GM12878 (cell line): ENCODE measurements around the gene TLR5. TPM values are rescaled to one million over a fixed set of nuclear protein-coding genes. Genes with fewer than 3 reads are reported as not detected.

Source experiments
- ATAC-seq: fragments of 200-7000 bp; cut with Tn5 transposase; 3 replicates; pipeline ENCODE4 v1.9.1; 2020; ENCODE audit warnings: mild to moderate bottlenecking, moderate library complexity
- BruUV-seq: library from RNA; stranded (reverse); fragments of 400-500 nt; replicated peaks from 2 replicates; lab custom pipeline; 2021; lab: Mats Ljungman, UMichigan
- CTCF ChIA-PET: fragments of 300-600 bp; sonication (Branson Sonifier 250); formaldehyde crosslinking; extraction: SDS; loops from one replicate; lab custom pipeline; 2021; ENCODE audit warnings: inconsistent platforms; lab: Yijun Ruan, JAX
- POLR2A ChIA-PET: fragments of 350-600 bp; formaldehyde crosslinking; extraction: SDS; loops from one replicate; lab custom pipeline; 2021; ENCODE audit warnings: inconsistent platforms; lab: Charles Lee
- RAD21 ChIA-PET: fragments of 300-600 bp; sonication (Branson Sonifier 250); formaldehyde crosslinking; loops from one replicate; lab custom pipeline; 2023; ENCODE audit warnings: antibody characterized with exemption; ENCODE audit not compliant: unreplicated experiment; lab: Charles Lee
- SMC1A ChIA-PET: fragments of 300-600 bp; sonication (Branson Sonifier 250); formaldehyde crosslinking; loops from one replicate; lab custom pipeline; 2023; ENCODE audit not compliant: unreplicated experiment, uncharacterized antibody; lab: Charles Lee
- DNase-seq: peaks from one replicate; pipeline ENCODE4 v3.0.0-alpha.2; 2011; ENCODE audit warnings: low read depth, low spot score
- FAIRE-seq: peaks from 3 replicates; lab custom pipeline; 2011; peaks lifted over from hg19 to GRCh38; lab: Jason Lieb, UNC
- H2AFZ ChIP-seq: 2 replicates; pipeline ENCODE4 v1.6.0; 2011; ENCODE audit warnings: low read depth, low read length, control low read depth; ENCODE audit not compliant: control insufficient read depth
- H3K27ac ChIP-seq: 2 replicates; pipeline ENCODE4 v1.5.1; 2011; ENCODE audit warnings: control low read depth; ENCODE audit not compliant: control insufficient read depth, insufficient read depth
- H3K27me3 ChIP-seq, 2 experiments: replicated peaks in 1 of 2; 2 replicates each; pipeline versions ENCODE4 v1.6.0 to v1.6.1; 2011; ENCODE audit warnings: low read length in 1 of 2; ENCODE audit not compliant: control insufficient read depth in 2 of 2, insufficient read depth in 2 of 2
- H3K36me3 ChIP-seq, 2 experiments: 2 replicates each; pipeline ENCODE4 v1.5.1; 2011; ENCODE audit warnings: low read length in 1 of 2; ENCODE audit not compliant: control insufficient read depth in 2 of 2, insufficient read depth in 2 of 2
- H3K4me1 ChIP-seq: 2 replicates; pipeline ENCODE4 v1.6.1; 2011; ENCODE audit warnings: mild to moderate bottlenecking, low read length, moderate library complexity, mixed read lengths; ENCODE audit not compliant: control insufficient read depth, insufficient read depth
- H3K4me2 ChIP-seq: 2 replicates; pipeline ENCODE4 v1.6.0; 2011; ENCODE audit warnings: control low read depth; ENCODE audit not compliant: control insufficient read depth, insufficient read depth
- H3K4me3 ChIP-seq: fragments of 200-600 bp; sonication (generic); 2 replicates; pipeline ENCODE4 v1.5.1; 2016
- H3K79me2 ChIP-seq: 2 replicates; pipeline ENCODE4 v1.6.0; 2011; ENCODE audit warnings: low read length; ENCODE audit not compliant: control insufficient read depth, insufficient read depth
- H3K9ac ChIP-seq: 2 replicates; pipeline ENCODE4 v1.8.0; 2011; ENCODE audit warnings: low read length, control low read depth, mixed read lengths; ENCODE audit not compliant: control insufficient read depth, insufficient read depth
- H3K9me3 ChIP-seq: replicated peaks from 3 replicates; pipeline ENCODE4 v1.5.1; 2011; ENCODE audit warnings: mild to moderate bottlenecking, low read length; ENCODE audit not compliant: control insufficient read depth, insufficient read depth
- H4K20me1 ChIP-seq: 2 replicates; pipeline ENCODE4 v1.6.0; 2011; ENCODE audit not compliant: control insufficient read depth, insufficient read depth
- CREB1 ChIP-seq: IDR thresholded peaks from 2 replicates; pipeline ENCODE4 v1.6.1; 2012; ENCODE audit warnings: low read depth, mild to moderate bottlenecking, inconsistent platforms
- EED ChIP-seq: sonication (generic); IDR thresholded peaks from 2 replicates; pipeline ENCODE4 v1.6.1; 2016; ENCODE audit warnings: antibody characterized with exemption, low read depth
- GATAD2B ChIP-seq: fragments of 450-650 bp; conservative IDR thresholded peaks from 2 replicates; pipeline ENCODE4 v1.6.1; 2017; ENCODE audit warnings: low read depth, mild to moderate bottlenecking, moderate library complexity
- JUND ChIP-seq: IDR thresholded peaks from 2 replicates; pipeline ENCODE4 v1.6.1; 2012; ENCODE audit warnings: low read depth, mild to moderate bottlenecking, low read length, improper control_type of control experiment, moderate library complexity
- KLF5 ChIP-seq: fragments of 450-650 bp; IDR thresholded peaks from 2 replicates; pipeline ENCODE4 v1.6.1; 2014; ENCODE audit warnings: mild to moderate bottlenecking; ENCODE audit not compliant: partially characterized antibody
- NR2C1 ChIP-seq: fragments of 450-650 bp; IDR thresholded peaks from 2 replicates; pipeline ENCODE4 v1.6.1; 2017; ENCODE audit warnings: antibody characterized with exemption, mild to moderate bottlenecking, moderate library complexity
- NR2C2 ChIP-seq: IDR thresholded peaks from 2 replicates; pipeline ENCODE4 v1.6.1; 2011; ENCODE audit warnings: borderline replicate concordance, low read depth; ENCODE audit not compliant: control insufficient read depth, insufficient read length
- PML ChIP-seq: IDR thresholded peaks from 2 replicates; pipeline ENCODE4 v1.6.1; 2012; ENCODE audit warnings: low read length, inconsistent platforms
- POLR2AphosphoS2 ChIP-seq: IDR thresholded peaks from 2 replicates; pipeline ENCODE4 v1.6.1; 2011; ENCODE audit warnings: low read depth, mild to moderate bottlenecking, low read length, improper control_type of control experiment, moderate library complexity
- POLR2AphosphoS5 ChIP-seq: IDR thresholded peaks from 2 replicates; pipeline ENCODE4 v1.6.1; 2011; ENCODE audit warnings: mild to moderate bottlenecking, low read length, inconsistent platforms
- POU2F2 ChIP-seq: IDR thresholded peaks from 3 replicates; pipeline ENCODE4 v1.6.1; 2011; ENCODE audit warnings: low read depth, mild to moderate bottlenecking, low read length, borderline replicate concordance
- RELA ChIP-seq: fragments of 450-650 bp; IDR thresholded peaks from 2 replicates; pipeline ENCODE4 v1.8.0; 2014; ENCODE audit warnings: borderline replicate concordance; ENCODE audit not compliant: partially characterized antibody
- STAT3 ChIP-seq: IDR thresholded peaks from 2 replicates; pipeline ENCODE4 v1.6.1; 2011; ENCODE audit warnings: low read depth, low read length, improper control_type of control experiment
- ZNF592 ChIP-seq: fragments of 450-650 bp; IDR thresholded peaks from 2 replicates; pipeline ENCODE4 v1.6.1; 2017; ENCODE audit warnings: mild to moderate bottlenecking, moderate library complexity
- ZNF687 ChIP-seq: fragments of 450-650 bp; IDR thresholded peaks from 2 replicates; pipeline ENCODE4 v1.6.1; 2017; ENCODE audit warnings: mild to moderate bottlenecking, moderate library complexity
- WGBS: methylation state at CpG from one replicate; pipeline ENCODE4 v1.1.6; 2016; ENCODE audit warnings: low lambda C conversion rate; ENCODE audit not compliant: insufficient replicate concordance, insufficient coverage; ENCODE audit errors: missing lambda C conversion rate; 5-methylcytosine and 5-hydroxymethylcytosine counted together
- in situ Hi-C: fragments of 300-500 bp; cut with MboI; formaldehyde crosslinking; loops from 9 replicates; pipeline ENCODE4 v1.14.3; 2018; ENCODE audit warnings: mixed read lengths
- intact Hi-C: fragments of 100-400 bp; cut with micrococcal nuclease; formaldehyde crosslinking; loops from one replicate; pipeline ENCODE4 v1.14.2; 2022; ENCODE audit not compliant: unreplicated experiment
- polyA plus RNA-seq, 11 experiments: library from polyadenylated mRNA; depleted of rRNA in 4 of 11; unstranded in 6 of 11; stranded (reverse) in 5 of 11; fragments of >200 nt; fragmentation: Nextera tagmentation in 4 of 11; fragmentation: Illumina TruSeq in 1 of 11; extraction: Ambion mirVana in 4 of 11; extraction: Trizol in 1 of 11; gene quantifications; 1 replicate in 1 of 11; 2 replicates in 10 of 11; pipeline versions ENCODE4 v1.2.1 to v1.2.3, GENCODE V29; 2011 to 2016; ENCODE audit warnings: inconsistent platforms in 2 of 11, missing spikeins in 2 of 11, low read depth in 1 of 11
- total RNA-seq, 4 experiments: library from RNA; depleted of rRNA in 3 of 4; stranded (reverse); fragments of >200 nt in 3 of 4; fragmentation: Illumina TruSeq in 1 of 4; extraction: Trizol in 1 of 4; gene quantifications; 2 replicates each; pipeline versions ENCODE4 v1.2.1 to v1.2.3, GENCODE V29; 2013 to 2021

TLR5 gene
- total and polyA plus RNA-seq, 10 of the 15 experiments (the other 5 are each of a cell fraction or from before 2014, with no cell fraction given) = 0.34 to 5.3 (median 0.79) TPM

- 5% methylated on average over 10 of the region's 10 CpGs for WGBS
- in situ Hi-C loops = no loop called here
- 0 out of 2 replicates have a peak overlapping the region, but pooled peaks have one; percentile 9 for H3K4me2 ChIP-seq
- no peaks in the 10 kb centered on the region; a peak in 1 of 4 replicates for H3K36me3 ChIP-seq
- no peak overlapping the region for H3K4me3 ChIP-seq
- H3K9ac ChIP-seq = no peak overlapping the region
- ChIA-PET CTCF (interaction anchor here (1.3 to 3.4 kb wide), 4 partner anchors 10 to 56 kb away, joined by 4 to 15 read pairs (median 7); no protein-coding TSS in a partner anchor), SMC1A (interaction anchor here (0.5 to 2.7 kb wide), 4 partner anchors 9 to 576 kb away, joined by 3 to 13 read pairs (median 6); no protein-coding TSS in a partner anchor), POLR2A (interaction anchor here (0.6 to 1.5 kb wide), 4 partner anchors 11 to 56 kb away, joined by 3 to 4 read pairs (median 3); no protein-coding TSS in a partner anchor), RAD21 (interaction anchor here (1.3 to 2.1 kb wide), 4 partner anchors 9 to 47 kb away, joined by 4 to 9 read pairs (median 6); partner anchors contain the start of gene TLR5)
- H2AFZ ChIP-seq = no peak overlapping the region
- BruUV-seq = no TSS peak
- H3K27ac ChIP-seq = no peak overlapping the region
- ATAC-seq (peak; percentile 90), FAIRE-seq (peak; percentile 23), DNase-seq (peak; percentile 30)
- H4K20me1 ChIP-seq = no peaks in the 10 kb centered on the region
- no peaks in the 10 kb centered on the region; the same call in 1 of the 2 replicates for H3K4me1 ChIP-seq
- H3K9me3 ChIP-seq = no peaks in the 10 kb centered on the region
- intact Hi-C loops = loop anchor here (1.0 to 2.0 kb wide), 4 partner anchors 43 to 55 kb away; partner anchors contain the start of gene TLR5
- H3K79me2 ChIP-seq = no peaks in the 10 kb centered on the region
- no peaks in the 10 kb centered on the region for H3K27me3 ChIP-seq
- TF ChIP-seq NR2C1 = no peak
- peak; percentile 57; the same call in 1 of the 3 replicates for TF ChIP-seq POU2F2
- TF ChIP-seq STAT3 = no peak
- TF ChIP-seq CREB1 = no peak
- TF ChIP-seq KLF5 = no peak
- no peak for TF ChIP-seq PML
- no peak for TF ChIP-seq ZNF592
- no peak for TF ChIP-seq POLR2AphosphoS2
- TF ChIP-seq RELA = peak; percentile 22
- TF ChIP-seq ZNF687 = peak; percentile 65
- TF ChIP-seq EED = peak; percentile 53
- peak; percentile 87 for TF ChIP-seq GATAD2B
- peak; percentile 25; the same call in 1 of the 2 replicates for TF ChIP-seq JUND
- no peak for TF ChIP-seq POLR2AphosphoS5
- no peak for TF ChIP-seq NR2C2
These were observed 47.1 kb upstream of the TLR5 start for GRCh38 chr1:223189903-223190724.
